ENCODE measurements around the gene CLDN6. TPM values are rescaled to one million over a fixed set of nuclear protein-coding genes. Genes with fewer than 3 reads are reported as not detected.

Gene CLDN6
- total and polyA plus RNA-seq, 2 of the 13 experiments (the other 11 are each of a cell fraction or from before 2014, with no cell fraction given), result 5.9 to 7.6 TPM

GRCh38 chr16:2969545-2970521 lies 48.1 kb downstream of the CLDN6 start (continued):
- TF ChIP-seq SNAPC4 (CRISPR knock-in tag; IDR thresholded peaks at IDR 0.05) (peak; percentile 70; the same call in 1 of the 2 replicates), ZNF883 (CRISPR knock-in tag; IDR thresholded peaks at IDR 0.05; ENCODE audit: not compliant biosample characterization) (peak; percentile 20), ZNF850 (CRISPR knock-in tag; conservative IDR thresholded peaks at IDR 0.05) (no peak), XBP1 (CRISPR knock-in tag; IDR thresholded peaks at IDR 0.05) (0 out of 2 replicates have a peak, but pooled peaks have one; percentile 23), DMAP1 (CRISPR knock-in tag; IDR thresholded peaks at IDR 0.05) (peak; percentile 24; the same call in 1 of the 2 replicates), ZNF335 (CRISPR knock-in tag; IDR thresholded peaks at IDR 0.05) (no peak), ZNF562 (CRISPR knock-in tag; IDR thresholded peaks at IDR 0.05; ENCODE audit: borderline replicate concordance) (no peak), ZNF432 (CRISPR knock-in tag; IDR thresholded peaks at IDR 0.05; ENCODE audit: borderline replicate concordance) (0 out of 2 replicates have a peak, but pooled peaks have one; percentile 69), KMT2A (CRISPR knock-in tag; IDR thresholded peaks at IDR 0.05) (peak; percentile 22; the same call in 1 of the 2 replicates), KAT2B (IDR thresholded peaks at IDR 0.05; ENCODE audit: borderline replicate concordance, low read depth, low read length) (no peak), BRD4 (CRISPR knock-in tag; IDR thresholded peaks at IDR 0.05) (peak; percentile 48; the same call in 1 of the 2 replicates), RXRB (CRISPR knock-in tag; IDR thresholded peaks at IDR 0.05; ENCODE audit: borderline replicate concordance) (peak; percentile 58; the same call in 1 of the 2 replicates), ZNF232 (CRISPR knock-in tag; IDR thresholded peaks at IDR 0.05; ENCODE audit: borderline replicate concordance) (0 out of 2 replicates have a peak, but pooled peaks have one; percentile 50), ZNF580 (CRISPR knock-in tag; IDR thresholded peaks at IDR 0.05; ENCODE audit: borderline replicate concordance, low read depth) (peak; percentile 58), SALL2 (CRISPR knock-in tag; IDR thresholded peaks at IDR 0.05) (peak; percentile 73; the same call in 1 of the 2 replicates), ZFP37 (CRISPR knock-in tag; IDR thresholded peaks at IDR 0.05; ENCODE audit: borderline replicate concordance) (0 out of 2 replicates have a peak, but pooled peaks have one; percentile 24), CEBPZ (IDR thresholded peaks at IDR 0.05; ENCODE audit: low read length) (no peak), ZSCAN12 (CRISPR knock-in tag; IDR thresholded peaks at IDR 0.05) (0 out of 2 replicates have a peak, but pooled peaks have one; percentile 42)
